DMS53 treated with DMSO at 0.1 percent for 48 hours (cell line): Measurements from ENCODE around the gene TACC2.
"Not testable (repeated sequence)": the region's sequence is repeated elsewhere in the genome, so short reads cannot be mapped to it uniquely, and the experiment has no call there.

Experiments
- DNase-seq: peaks from one replicate; lab custom pipeline; 2025; ENCODE audit not compliant: unreplicated experiment; lab: John Stamatoyannopoulos, UW

Gene TACC2

DNA sequence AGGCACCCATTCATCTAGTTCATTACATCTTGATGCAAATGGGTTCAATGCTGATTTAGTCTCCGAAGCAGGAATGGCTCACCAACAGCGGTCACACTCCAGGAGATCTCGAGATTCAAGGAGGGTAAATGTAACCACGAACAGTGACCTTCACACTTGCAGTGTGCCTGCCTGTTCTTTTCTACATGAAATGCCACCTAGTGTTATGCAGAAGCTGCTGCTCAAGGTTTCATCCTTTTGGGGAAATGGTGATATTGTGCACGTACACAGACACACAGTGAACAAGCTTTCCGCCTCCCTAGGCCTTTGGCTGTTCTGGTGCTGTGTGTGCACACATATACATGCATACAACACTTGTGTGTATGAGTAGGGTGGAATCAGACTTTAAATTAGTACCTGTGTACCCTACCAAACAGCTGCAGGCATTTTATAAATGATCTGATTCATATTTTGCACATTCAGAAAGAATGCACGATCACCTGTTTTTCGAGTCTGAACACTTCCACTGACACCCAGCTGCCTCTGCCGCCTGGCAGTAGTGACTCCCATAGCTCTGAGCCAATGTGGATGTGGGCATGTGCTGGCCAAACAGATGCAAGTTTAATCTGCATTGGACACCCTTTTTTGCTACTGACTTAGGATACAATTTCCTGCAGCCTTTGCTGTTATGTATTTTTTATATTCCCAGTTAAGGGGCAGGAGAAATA, 100.5 kb downstream of the TACC2 start:
- DNase-seq: no peak

DNA sequence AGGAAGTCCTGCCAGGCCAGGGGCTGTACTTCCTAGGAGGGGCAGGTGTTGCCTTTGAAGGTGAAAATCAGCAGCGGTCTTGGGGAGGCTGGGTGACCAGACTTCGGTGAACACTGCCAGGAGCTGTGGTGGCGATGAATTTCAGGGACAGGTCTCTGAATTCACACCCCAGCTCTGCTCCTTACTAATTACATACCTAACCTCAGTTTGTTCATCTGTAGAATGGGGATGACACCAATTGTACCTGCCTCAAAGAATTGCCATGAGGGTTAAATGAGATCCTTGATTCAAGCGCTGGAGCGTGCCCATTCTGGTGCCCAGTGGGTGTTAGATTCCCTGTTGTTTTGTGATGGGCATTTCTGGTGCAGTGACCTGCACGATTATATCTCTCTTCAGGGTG, 102.8 kb downstream of the TACC2 start:
- DNase-seq: no peak

DNA sequence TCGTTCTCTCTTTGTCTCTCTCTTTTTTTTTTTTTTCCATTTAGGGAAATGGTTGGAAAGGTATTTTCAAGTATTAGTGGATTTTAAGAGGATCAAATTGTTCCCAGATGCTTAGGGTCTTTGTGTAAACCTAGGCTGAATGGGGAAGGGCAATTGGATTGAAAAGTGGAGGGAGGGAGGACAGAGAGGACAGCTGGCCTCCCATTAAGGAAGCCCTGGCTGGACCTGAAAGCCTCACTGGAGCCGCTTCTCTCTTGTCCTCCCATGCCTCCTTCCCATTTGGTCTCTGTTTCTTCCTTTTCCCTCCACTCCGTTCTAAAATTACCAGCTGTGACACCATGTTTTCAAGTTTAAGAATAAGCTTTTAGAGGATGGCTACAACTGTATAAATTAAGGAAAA, 104.1 kb downstream of the TACC2 start:
- DNase-seq: no peak

DNA sequence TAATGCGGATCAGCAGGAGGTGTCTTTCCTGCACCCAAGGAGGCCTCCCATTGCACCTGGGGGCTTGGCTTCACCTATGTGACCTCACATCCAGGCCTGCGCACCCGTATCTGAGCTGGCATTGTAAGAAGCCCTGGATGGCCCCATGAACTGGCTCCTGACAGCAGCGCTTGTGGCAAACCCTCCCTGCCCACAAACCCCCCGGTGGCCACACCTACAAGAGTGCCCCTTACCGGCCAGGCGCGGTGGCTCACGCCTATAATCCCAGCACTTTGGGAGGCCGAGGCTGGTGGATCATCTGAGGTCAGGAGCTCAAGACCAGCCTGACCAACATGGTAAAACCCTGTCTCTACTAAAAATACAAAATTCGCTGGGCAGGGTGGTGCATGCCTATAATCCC, 107.2 kb downstream of the TACC2 start:
- DNase-seq: not testable (repeated sequence)

DNA sequence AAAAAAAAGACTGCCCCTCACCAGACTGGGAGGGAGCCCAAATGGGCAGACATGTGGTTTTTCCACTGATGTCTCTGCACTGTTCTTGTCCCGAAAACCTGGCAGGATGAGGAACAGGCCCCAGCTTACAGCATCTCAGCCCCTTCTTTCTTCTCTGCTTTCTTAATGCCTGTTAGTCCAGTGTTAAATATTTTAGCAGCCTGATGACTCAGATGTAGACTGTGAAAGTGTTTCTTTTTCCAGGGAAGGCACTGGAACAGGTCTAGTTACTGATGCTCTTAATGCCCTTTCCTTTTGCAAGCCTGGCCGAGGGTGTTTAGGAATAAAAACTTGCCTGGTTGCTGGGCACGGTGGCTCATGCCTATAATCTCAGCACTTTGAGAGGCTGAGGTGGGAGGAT, 107.7 kb downstream of the TACC2 start:
- DNase-seq: no peak

DNA sequence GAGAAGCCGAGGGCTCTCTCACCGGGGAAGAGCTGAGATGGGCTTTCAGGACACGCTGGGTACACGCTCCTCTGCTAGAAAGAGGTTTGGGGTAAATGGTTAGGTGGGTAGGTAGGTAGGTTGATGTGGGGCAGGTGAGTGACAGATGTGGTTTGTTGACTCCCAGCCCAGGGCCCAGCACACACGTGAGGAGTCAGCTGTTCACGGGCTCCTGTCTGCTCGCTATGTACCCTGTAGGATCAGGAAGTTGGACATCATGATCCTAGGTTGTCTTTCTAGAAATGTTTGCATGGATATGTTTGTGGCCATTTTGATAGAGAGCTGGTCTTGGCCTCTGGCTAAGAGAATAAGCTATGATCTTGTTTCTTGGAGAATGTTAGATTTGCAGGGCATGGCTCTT, 109.0 kb downstream of the TACC2 start:
- DNase-seq: no peak

DNA sequence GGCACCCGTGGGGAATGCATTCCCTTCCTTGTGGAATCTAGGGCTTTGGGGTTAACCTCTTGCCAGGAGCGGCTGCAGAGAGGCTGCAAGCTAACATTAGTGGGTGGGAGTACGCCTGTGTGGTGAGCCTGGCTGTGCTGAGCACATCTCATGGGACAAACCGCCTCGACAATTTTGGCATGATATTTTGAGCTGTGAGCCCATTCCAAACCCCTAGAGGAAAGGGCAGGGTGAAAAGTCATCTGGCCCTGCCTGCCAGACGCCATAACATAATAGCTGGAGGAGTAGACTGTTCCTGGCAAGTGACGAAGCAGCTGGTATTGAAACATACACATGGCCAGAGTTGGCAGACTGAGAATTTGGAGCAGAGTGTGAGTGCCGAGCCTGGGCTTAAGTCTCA, 110.0 kb downstream of the TACC2 start:
- no peak for DNase-seq

DNA sequence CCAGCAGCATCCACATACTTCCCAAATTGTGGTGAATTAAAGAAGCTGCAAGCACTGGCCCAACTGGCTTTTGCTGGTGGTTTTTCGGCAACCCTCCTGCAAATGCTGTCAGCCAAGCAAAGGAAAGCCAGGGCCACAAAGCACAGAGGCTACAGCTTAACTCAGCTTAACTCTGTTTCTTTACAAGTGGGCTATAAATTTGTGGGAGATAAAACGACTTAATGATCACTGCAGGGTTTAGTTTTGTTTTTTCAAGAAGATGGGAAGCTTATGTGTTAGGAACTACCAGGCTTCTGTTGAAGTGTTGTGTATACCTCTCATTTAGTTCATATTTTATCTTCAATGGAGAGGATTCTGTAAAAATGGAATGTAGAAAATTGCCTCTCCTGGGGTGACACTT, 110.6 kb downstream of the TACC2 start:
- no peak for DNase-seq

DNA sequence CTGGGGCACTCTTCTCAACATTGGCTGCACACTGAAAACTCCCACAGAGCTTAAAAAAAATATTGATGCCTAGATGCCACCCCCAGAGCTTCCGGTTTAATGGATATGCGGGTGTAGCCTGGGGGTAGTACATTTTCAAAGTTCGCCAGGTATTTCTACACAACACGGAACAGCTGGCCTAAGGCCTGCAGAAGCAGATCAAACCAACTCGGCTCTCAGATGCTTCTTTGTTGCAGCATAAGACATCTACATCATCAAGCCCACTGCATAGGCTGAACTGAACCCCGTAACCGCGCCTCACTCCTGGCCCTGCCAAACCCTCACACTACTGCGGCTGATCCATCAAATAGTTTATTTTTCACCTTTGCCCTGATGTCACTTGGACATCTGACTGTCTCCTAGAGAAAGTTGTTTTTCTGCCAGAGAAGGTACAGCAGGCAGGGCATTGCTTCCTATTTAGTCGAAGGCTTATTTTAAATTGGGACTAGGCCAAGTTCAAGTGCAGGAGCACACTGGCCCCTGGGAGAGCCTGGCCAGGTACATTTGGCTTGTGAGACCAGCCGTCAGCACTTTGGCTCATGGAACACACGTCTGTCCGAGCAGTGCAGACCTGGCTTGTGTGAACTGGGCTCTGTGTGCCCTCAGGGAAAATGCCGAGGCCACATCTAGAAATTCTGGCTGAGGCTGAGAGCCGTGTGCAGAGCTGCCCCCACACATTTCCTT, 113.3 kb downstream of the TACC2 start:
- DNase-seq: no peak

DNA sequence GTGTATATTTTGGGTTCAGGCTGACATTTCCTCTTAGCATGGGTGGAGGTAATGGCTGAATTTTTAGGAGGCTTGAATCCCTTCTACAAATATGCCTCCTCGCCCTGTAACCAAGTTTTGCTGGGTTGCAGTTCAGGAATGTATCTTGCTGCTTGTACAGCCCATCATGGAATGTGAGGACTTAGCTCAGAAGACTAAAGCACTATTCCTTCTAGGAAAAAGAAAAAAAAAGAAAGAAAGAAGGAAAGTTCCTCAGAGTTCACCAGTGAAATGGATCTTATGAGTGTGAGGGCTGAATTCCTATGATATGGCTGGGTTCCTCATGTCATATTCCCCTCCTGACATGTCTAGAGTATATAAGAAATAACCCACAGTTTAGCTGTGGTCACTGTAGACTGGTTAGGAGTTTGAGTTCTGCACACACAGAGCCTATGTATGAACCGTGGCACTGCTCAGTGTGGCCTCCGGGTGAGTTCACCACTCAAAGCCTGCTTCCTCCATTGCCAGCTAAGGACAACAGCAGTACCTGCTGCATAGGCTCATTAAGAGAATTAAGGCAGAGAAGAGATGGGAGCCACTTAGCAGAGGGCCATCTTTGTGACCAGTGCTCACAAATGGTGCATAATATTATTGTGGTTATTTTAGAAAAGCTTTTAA, 114.0 kb downstream of the TACC2 start:
- DNase-seq: no peak

DNA sequence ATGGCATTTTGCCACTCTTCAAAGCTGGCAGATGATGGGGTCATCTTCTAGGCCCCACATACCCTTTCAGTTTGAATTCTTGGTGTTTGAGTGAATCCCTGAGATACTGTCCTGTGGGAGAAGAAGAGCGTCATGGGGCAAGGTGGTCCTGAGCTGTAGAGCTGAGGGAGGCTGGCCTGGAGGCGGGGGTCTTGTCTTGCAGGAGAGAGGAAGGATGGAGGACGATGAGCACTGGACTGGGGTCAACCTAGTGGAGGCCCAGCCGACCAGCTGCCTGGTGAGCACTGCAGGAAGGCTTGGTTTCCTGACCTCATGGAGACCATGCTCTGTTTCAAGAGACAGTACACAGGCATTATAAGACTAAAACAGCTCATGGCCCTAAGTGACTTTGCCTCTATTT, 114.6 kb downstream of the TACC2 start:
- no peak for DNase-seq

DNA sequence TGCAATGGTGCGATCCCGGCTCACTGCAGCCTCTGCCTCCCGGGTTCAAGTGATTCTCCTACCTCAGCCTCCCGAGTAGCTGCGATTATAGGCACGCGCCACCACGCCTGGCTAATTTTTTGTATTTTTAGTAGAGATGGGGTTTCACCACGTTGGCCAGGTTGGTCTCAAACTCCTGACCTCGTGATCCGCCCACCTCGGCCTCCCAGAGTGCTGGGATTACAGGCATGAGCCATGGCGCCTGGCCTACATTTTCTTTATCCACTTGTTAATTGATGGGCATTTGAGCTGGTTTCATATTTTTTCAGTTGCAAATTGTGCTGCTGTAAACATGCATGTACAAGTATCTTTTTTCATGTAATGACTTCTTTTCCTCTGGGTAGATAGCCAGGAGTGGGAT, 119.8 kb downstream of the TACC2 start:
- not testable (repeated sequence) for DNase-seq

DNA sequence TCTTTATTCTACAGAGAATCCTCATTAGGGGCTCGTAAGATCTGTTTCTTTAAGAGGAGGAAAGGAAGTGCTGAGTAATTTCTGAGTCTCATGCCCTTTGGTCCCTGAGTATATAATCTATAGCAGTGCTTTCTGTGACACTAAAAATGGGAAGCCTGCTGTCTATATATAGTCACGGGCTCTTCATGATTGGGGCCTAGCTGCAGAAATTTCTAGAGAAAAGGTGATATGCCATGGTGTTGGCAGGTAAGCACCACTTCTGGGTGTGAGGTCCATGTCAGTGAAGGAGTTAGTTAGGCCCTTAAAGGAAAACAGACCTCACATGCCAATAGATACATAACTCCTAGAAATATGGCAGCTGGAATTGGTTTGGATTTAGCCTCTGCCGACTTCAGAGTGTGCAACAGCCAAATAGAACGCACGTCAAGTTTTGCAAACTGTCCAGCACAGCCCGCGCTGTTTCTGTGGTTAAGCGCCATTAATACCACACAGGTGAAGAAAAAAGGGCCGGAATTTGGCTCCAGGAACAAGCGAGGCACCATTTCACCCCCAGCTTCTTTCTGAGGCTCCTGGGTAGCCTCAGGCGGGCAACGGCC, 123.2 kb downstream of the TACC2 start:
- DNase-seq: peak; percentile 30

DNA sequence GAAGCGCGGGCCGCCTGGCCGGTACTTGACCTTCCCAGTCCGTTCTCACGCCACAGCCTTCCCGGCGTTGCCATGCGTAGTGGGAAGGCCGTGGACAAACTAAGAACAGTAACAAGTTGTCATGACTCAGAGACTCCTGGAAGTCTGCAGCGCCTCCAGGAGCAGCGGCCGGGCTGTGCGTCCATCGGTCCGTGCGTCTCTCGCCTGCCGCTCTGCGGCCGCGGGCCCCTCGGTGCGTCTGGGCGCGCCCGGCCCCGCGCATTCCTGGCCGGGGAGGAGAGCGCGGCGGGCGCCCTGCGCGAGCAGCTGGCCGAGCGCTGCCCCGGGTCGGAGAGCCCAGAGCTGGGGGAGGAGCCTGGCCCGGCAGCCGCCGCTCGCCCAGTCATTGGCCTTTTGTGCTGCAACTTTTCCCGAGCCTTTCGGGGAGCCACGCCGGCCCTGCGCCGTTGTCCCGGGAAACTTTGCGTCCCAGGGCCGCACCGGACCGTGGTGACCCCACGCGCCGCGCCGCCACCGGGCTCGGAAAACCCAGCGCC, 123.7 kb downstream of the TACC2 start:
- peak; percentile 67 for DNase-seq

DNA sequence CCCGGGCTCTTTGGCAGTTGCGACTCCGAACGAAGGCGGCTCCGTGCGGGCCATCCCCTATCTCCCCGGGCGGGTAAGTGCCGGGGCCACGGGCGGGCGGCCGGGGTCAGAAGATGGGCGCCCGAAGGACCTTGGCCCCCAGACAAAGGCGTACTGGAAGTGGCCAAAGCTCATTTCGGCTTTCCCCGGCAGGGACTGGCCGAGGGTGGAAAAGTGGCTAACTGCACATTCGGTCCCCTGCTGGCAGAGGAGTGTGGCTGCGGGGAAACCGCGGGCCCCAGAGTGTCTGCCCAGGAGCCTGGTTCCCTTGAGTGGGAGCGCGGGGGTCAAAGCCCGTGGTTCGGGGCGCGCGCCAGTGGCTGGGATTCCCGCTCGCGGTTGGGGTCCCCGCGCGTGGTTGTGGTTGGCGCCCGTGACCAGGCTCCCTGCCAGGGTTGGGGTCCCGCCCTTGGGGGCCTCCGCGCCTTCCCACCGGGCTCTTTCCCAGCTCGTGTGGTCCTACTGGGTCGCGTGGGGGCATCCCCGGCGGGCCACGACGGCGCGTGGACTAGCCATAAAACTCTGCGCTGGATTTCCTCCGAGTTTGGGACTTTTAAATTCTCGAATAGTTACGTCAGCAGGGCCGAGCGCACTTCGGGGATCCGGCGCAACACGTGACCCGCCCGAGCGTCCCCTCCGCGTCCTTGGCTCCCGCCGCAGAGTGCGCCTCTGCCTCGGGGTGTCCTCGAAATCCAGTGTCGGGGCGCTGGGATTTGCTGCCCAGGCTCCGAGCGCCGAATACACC, 124.4 kb downstream of the TACC2 start:
- DNase-seq: peak; percentile 53

DNA sequence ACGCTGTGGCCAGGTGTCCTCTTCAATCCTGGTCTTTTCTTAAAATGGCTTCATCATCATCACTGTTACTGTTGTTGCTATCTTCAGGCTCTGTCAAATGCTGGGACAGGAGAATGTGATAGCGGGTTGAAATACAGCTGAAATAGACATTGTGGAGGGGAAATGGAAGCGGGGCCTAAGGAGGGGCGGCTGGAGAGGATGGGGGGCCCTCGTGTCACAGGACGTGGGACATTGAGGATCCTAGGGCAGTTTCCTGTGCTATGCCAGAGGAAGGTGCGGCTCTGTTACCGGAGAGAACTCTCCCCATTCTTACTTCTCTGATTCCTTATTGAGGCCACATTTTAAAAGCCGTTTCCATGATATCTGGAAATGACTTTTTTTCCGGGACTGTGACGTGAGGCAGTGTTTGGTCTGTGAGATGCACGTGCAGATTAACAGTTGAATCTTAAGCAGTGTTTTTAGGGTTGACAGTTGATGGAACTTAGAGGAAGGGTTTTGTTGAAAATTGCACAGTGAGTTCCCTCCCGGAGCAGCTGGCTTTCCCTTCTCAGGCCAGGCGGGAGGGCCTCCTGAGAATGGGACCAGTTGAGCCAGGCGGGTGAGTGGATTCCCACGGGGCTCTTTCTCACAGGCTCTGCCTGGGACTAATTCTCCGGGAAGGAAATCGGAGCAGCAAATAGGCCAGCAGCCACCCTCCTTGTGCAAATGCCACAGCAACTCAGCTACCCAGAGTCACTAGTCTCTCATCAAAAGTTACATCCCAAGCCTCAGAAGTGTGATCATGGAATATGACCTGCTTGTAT, 125.2 kb downstream of the TACC2 start:
- no peak for DNase-seq

DNA sequence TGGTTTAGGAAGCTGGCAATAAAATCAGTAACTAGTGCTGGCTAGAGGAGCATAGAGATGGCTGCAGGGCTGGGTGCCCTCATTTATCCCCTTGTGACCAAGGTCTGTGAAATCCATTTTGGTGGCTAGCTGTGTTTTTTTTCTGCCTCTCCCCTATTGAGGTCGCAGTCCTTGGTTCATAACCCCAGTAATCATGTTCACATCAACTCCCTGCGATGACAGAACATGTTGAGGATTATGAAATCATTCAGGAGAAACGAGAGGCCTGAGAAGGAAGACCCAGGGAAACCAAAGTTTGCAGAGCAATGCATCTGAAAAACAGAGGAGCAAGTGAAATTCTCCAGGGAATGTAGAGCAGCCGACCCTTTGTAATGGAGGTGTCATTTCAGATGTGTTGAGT, 126.9 kb downstream of the TACC2 start:
- DNase-seq: no peak

DNA sequence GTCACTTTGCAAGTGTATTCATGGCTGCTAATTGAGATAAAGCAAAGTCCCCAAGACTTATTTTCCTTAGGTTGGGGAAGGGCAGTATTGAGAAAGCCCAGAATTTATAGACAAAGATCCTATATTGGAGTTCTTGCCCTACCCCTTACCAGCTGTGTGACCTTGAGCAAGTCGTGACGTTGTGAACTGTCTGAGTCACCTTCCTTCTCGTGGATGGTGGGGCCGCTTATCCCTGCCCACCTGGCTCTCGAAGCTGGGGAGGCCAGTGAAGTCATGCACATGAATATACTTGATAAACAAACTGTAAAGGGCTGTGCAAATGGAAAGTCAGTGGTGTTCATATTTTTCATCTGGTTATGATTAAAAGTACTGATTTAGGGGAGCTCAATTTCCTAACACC, 127.4 kb downstream of the TACC2 start:
- DNase-seq: peak; percentile 86

DNA sequence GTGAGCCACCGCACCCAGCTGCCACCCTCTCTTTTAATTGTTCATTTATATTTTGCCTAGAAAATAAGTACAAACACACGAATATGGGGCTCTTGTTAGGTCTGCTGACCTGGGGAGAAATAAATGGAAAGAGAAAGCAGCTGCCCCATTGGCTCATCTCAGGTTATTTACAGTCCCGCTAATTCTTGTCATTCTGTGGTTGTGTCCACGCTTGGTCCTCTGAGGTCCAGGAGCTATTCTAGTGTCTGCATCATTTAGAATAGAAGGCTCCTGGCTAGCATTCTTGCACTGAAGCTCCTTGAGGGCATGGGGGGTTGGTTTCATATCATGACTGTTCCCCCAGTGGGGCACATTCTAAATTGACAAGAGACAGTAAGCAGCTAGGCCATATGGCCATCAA, 128.5 kb downstream of the TACC2 start:
- DNase-seq: no peak
